GM19328 (cell line): ENCODE measurements around the gene MAEA.

Experiments
- ATAC-seq: cut with Tn5 transposase; IDR thresholded peaks from one replicate; pipeline ENCODE4 v1.9.1; 2021; ENCODE audit warnings: mild to moderate bottlenecking, moderate library complexity; ENCODE audit not compliant: unreplicated experiment

The MAEA gene

DNA sequence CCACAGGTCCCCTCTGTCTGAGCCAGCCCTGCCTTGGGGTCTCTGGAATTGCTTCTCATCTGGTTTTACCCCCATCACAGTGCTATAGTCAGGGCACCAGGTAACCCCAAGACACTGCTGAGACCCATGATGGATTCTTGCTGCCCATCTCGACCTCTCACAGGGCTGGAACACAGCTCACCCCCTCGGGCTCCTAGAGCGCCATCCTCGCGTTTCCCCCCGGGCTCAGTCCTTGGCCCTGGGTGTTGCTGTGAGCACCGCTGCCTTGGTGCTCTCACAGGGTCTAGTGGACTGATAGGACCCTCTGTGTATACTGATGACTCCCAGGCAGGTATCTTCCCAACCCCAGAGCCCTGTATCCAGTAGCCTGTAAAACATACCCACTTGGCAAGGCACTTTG, 8.8 kb downstream of the MAEA start:
- ATAC-seq, result no peak

GRCh38 chr4:1299301-1299860, 9.7 kb downstream of the MAEA start:
- no peak for ATAC-seq

- no peak for ATAC-seq
Observed at GRCh38 chr4:1300466-1301455, 11.1 kb downstream of the MAEA start.

DNA sequence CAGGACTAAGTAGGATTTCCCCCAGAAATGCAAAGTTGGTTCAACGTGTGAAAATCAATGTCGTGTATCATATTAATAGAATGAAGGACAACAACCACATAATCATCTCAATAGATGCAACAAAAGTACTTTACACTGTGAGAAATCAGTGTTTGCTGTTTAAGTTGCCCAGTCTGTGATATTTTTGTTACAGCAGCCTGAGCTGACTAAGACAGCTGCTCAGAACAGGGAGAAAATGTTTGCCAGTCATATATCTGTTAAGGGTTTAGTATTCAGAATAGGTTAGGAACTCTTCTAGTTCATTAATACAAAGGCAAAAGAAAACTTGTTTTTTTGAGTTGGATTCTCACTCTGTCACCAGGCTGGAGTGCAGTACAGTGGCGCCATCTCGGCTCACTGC, 12.5 kb downstream of the MAEA start:
- no peak for ATAC-seq

DNA sequence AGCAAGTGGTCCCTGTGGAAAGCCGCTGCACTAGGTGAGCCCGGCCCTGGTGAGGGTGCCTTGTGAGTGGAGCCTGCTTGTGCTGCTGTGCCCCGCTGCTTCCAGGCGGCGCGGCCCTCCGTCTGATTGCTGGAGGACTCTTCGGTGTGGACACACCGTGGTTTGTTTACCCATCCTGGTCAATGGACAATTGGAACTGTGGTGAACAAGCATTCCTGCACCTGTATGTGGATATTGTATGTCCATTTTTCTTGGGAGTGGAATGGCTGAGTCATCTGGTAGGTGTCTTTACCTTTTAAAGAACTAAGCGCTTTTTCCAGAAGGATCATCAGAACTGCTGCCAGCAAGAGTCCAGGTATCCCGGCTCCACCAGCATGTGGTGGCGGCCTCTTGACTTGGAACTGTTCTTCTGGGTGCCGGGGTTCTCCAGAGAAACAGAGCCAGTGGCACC, 15.6 kb downstream of the MAEA start:
- no peak for ATAC-seq

GRCh38 chr4:1305781-1306455, 16.2 kb downstream of the MAEA start:
- ATAC-seq, result no peak

DNA sequence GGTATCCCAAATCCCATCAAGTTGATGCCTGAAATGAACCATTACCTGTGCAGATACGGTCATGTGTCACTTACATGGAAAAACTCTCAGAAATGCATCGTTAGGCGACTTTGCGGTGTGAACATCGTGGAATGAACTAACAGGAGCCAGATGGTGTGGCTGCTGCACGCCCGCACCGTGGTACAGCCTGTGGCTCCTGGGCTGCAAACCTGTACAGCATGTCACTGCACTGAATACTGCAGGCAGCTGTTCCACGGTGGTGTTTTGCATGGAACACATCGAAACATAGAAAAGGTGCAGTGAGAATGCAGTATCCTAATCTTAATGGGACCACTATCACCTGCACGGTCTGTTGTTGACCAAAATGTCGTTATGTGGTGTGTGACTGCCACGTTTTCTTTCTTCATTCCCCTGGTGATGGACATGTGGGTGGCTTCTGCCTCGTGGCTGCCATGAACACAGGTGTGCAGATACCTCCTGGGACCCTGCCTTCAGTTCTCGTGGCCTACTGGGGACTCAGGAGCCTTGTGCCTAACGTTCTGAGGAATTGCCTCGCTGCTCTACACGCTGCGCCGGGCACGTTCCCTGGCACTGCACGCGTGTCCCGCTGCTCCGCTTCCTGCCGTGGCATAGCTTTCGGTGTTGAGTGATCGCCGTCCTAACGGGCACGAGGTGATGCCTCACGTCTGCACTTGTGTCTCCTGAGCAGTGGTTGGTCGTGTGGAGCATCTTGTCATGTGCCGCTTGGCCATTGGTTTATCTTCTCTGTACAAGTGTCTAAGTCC, 18.5 kb downstream of the MAEA start:
- no peak for ATAC-seq

DNA sequence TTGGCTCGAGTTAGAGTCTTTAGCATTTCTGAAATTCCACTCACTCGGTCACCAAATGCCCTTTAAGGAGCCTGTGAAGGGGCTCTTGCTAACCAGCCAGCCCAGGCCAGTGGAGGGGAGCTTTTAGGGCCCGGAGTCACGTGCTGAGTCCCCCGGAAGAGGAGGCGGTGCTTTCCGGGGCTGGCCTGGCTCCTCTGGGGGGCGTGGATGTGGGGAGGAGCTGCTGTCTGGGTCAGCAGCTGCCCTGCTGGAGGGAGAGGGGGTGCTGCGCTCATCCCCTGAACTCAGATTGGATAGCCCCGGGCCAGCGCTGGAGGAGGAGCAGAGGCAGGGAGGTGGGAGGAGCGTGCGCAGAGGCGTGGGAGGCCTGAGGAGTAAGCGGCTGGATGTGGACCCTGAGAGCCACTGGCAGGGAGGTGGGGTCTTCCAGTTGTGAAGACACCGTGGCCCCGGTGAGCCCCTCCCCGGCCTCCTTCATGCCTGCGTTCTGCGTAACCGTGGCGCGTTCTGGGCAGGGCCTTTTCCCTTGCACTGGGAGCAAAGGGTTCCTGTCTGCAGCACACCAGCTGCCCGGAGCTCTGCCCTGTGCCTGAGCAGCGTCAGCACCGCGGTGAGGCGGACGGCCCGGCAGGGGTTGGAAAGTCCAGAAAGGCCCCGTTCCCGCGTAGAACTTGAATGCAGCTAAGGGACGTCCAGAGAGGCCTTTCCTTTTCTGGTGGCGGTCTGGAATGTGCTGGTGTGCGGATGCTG, 19.7 kb downstream of the MAEA start:
- ATAC-seq, result no peak

GRCh38 chr4:1310031-1310795, 20.5 kb downstream of the MAEA start:
- no peak for ATAC-seq

DNA sequence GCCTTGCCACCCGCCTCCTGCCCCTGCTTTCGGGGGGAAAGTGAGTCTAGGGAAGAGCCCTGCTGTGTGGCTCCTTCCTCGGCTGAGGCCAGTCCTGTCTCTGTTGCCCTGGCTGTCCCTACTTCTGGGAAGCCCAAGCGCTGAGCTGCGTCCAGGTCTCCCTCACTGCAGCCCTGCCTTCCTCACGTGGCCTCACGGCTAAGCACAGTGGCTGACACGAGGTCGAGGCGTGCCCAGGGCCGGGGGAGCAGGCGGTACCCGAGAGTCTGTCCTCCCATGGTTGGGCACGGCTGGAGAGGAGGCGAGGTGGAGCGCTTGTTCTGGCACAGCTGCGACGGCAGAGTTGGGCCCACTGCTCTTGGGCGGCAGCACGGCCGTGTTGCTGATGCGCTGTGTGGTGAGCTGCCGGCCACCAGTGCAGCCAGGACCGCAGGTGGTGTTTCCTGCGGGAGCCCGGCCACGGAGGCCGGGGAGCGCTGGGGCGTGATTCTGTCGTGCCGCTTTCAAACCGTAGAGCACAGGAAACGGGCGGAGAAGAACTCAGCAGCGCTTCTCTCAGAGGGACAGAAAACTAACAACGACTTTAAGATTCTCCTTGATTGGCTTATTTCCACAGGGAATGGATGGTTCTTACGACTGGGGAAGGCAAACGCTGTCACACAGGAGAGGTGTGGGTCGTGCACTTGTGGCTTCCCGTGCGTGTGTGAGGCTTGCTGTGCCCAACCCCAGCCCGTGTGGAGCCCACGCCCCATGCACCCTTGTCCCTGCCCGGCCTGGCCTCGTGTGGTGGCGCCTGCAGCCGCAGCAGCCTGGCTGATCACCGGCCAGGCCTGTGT, 21.3 kb downstream of the MAEA start:
- no peak for ATAC-seq

GRCh38 chr4:1312821-1313640, 23.3 kb downstream of the MAEA start:
- ATAC-seq, result no peak

DNA sequence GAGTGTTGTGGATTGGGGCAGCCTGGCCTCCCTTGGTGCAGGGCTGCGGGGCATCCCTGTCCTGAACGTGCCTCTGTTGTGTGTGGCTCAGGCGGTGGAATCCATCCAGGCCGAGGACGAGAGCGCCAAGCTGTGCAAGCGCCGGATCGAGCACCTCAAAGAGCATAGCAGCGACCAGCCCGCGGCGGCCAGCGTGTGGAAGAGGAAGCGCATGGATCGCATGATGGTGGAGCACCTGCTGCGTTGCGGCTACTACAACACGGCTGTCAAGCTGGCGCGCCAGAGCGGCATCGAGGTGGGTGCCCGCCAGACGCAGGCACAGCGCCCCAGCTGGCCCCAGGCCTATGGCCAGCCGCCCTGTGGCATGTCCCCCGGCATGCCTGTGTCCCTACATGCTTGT, 25.6 kb downstream of the MAEA start:
- no peak for ATAC-seq

DNA sequence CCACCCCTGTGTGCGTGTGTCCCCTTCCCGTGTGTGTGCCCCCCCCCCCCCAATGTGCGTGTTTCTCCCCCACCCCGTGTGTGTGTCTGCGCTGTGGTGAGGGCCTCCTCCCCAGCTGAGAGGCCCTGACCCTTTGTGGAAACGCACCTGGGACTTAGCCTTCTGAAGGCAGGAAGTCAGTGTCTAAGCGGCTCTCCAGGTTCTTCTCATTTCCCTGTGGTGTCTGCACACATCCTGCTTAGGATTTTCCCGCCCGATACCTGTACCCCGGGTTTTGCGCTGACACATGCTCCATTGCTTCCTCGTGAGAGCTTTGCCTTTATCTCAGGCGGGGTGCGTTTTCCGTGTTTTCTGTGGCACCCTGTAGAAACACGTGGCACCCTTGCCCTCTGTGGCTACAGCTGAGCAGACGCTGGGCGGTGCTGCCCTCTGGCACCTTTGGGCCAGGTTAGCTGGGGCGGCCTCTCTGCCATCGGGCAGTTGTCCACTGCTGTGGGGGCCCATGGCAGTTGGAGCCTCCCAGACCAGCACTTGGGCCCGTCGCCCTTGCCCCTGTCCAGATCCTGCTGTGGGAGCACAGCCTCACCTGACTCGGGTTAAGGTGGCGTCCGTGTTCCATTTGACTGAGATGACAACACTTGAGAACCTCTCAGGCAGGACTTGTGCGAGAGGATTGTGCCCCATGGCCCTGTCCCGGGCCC, 26.3 kb downstream of the MAEA start:
- no peak for ATAC-seq

GRCh38 chr4:1316537-1317168, 27.0 kb downstream of the MAEA start:
- ATAC-seq, result no peak

GRCh38 chr4:1317177-1318045, 27.7 kb downstream of the MAEA start:
- no peak for ATAC-seq

DNA sequence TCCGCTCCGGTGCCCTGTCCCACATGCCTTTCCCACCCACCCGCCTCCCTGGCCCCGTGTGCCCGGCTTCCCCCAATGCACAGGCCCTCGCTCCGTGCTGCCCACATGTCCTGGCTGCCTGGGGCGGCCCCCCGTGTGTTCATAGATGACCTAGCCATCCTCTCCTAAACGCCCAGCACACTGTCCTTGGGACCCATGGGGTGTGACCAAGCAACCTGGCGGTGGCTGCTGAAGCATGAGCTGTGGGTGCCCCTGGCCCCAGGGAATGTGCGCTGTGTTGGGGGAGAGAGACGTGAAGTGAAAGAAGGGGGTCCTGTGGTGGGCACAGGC, 28.3 kb downstream of the MAEA start:
- ATAC-seq, result no peak
